GM19193 (cell line): ENCODE data around the gene ZNF274.
A peak's percentile ranks its signal among the peaks of the same experiment; 100 is the strongest.

ENCODE experiments used
- POLR2A ChIP-seq: IDR thresholded peaks from 4 replicates; pipeline ENCODE4 v1.6.1; 2011; ENCODE audit not compliant: insufficient read depth, insufficient read length; ENCODE audit errors: extremely low read depth

ZNF274 gene

GRCh38 chr19:58182989-58183816 is at the start of gene ZNF274:
Gene ZNF274, plus strand, starts transcription at chr19:58183061. Its CDS starts 905 bp downstream, at chr19:58183966.
- TF ChIP-seq POLR2A: peak; percentile 84

DNA sequence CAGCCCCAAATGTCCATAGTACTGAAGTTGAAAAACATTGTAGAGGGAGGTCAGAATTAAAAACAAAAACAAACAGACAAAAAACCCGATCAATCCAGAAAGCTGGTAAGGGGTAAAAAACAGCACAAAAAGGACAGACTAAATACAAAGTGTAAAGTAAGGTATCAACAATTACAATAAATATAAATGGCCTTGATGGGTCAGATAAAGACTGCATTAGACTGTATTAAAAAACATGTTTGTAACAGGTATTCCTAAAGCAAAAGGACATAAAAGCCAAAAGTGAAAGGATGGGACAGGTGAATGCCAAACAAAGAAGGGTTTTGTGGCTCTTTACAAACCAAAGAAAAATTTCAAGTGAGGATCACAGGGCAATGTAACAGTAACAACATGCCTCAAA is 48.6 kb upstream of the ZNF274 start:
- TF ChIP-seq POLR2A: no peak

GRCh38 chr19:58145849-58146248 is 37.0 kb upstream of the ZNF274 start:
- no peak for TF ChIP-seq POLR2A

DNA sequence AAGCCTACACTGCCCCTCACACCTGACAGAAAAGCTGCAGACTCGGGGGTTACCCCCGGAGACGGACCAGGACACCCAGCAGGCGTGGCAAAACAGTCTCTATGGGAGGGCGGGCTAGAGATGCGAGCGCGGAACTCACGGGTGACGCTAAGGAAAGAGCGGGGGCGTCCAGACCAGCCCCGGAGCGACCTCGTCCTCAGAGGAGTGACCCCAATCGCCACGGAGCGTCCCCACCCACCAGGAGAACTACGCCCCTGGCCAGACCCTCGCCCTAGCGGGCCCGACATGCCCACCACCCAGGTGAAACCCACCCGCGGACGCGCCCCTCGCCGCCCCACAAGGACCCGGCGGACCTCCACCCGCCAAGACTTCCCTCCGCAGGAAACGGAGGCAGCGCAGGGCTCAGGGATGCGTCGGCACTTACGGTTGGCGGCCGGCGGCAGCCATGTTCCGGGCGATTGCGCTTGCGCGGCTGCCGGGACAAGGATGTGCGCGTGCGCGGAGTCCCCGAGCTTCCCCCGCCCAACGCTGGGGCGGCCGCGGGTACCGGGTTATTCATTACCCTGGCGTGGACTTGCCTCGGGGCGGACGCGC is 32.4 kb upstream of the ZNF274 start, which contains the start of gene ZNF329:
ZNF329 (minus strand) TSS at position 462 of the 594 bp plus-strand sequence. CDS start 21,286 bp downstream, outside the sequence.
- peak; percentile 82 for TF ChIP-seq POLR2A

- no peak for TF ChIP-seq POLR2A
Measured at GRCh38 chr19:58153386-58153785, 29.5 kb upstream of the ZNF274 start.

- TF ChIP-seq POLR2A: no peak
Measured at GRCh38 chr19:58154287-58154678, 28.6 kb upstream of the ZNF274 start.

GRCh38 chr19:58154679-58155648 is 27.9 kb upstream of the ZNF274 start:
- peak; percentile 56 for TF ChIP-seq POLR2A

GRCh38 chr19:58157045-58157728 is 25.7 kb upstream of the ZNF274 start:
- TF ChIP-seq POLR2A: no peak

GRCh38 chr19:58166268-58166667 is 16.6 kb upstream of the ZNF274 start:
- TF ChIP-seq POLR2A: no peak

DNA sequence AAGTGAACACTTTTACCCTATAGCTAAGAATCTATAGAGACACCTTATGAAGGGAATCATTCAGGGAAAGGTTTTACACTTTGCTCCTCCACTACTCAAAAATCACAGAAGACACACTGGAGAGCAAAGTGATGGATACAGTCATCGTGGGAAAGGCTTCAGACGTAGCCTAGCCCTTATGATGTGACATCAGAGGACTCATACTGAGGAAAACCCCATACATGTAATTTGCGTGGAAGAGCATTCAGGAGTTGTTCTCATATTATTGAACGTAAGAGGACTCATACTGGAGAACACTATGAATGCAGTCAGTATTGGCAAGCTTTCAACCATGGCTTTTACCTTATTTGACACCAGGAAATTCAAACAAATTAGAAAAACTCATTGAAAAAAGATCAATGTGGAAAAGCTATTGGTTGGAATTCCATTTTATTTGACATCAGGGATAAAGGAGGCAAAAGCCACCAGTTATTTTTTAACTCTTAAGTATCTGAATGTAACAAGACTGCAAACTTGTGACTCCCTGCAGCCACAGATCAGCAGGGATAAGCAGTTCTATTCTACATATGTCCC is 16.1 kb upstream of the ZNF274 start:
- no peak for TF ChIP-seq POLR2A

DNA sequence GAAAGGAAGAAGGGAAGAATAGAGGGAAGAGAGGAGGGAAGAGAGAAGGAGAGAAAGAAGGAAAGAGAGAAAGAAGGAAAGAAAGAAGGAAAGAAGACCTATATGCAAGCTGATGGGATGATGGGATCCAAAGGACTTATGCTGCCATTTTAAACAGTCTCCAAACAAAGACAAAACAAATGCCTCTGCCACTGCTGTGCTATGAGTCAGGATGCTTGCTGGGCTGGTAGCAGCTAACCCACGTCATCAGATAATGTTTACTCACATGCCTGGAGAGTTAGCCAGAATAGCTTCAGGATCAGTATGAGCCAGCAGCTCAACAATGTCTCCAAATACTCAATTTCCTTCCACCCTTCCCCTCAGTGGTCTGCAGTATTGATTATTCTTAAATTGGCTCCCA is 12.0 kb upstream of the ZNF274 start:
- no peak for TF ChIP-seq POLR2A

DNA sequence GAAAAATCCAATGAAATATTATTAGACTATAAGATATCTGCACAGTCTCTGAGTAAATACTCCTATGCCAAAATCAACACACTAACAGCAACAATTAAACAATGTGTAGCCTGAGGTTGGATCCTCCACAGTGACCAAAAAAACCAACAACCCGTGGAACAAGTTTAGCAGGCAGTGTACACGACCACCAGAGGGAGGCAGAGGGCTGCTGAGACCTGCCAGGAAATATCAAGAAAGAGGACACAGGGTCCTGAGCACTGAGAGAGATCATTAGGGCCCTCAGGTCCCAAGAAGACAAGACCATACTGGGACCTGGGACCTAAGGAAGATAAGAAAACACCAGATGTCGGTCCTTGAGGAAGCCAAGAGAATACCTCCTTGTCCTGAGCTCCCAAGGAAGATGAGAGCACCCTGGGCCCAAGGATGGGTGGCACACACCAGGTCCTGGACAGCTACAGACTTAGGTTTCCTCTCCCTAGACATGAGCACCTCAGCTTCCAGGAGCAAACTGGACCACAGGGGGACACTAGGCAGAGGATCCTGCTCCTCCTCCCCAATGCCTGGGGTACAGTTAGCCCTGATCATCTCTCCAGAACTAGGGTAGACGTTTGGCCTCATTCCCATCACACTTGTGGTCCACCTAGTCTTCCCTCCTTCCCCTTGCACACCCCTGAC is 822 bp upstream of the ZNF274 start:
- TF ChIP-seq POLR2A: no peak

DNA sequence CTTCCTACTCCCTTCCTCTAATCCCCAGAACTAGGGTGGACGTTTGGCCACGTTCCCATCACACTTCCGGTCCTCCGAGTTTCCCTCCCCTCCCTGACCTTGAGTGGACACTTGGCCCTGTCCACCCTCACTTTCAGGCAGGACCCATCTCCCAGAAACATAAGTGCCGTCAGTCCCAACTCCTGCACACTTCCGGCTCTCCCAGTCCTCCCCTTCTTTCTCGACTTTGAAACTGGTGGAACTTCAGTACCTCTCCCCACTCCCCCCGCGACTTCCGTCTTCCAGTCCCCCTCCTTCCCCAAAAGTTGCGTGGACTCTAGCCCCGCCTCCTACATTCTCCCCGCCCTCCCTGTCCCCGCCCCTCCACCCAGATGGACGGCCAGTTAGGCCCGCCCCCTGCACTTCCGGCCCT is 278 bp upstream of the ZNF274 start:
- TF ChIP-seq POLR2A: no peak
